22Rv1 (cell line): ENCODE results near the gene MEGF10.

Experiments
- H3K27ac ChIP-seq: fragments of 450-650 bp; 2 replicates; pipeline ENCODE4 v1.5.1; 2017
- CTCF ChIP-seq: fragments of 450-650 bp; IDR thresholded peaks from 2 replicates; pipeline ENCODE4 v1.5.1; 2017; ENCODE audit warnings: mild to moderate bottlenecking
- ZFX ChIP-seq: fragments of 450-650 bp; IDR thresholded peaks from 2 replicates; pipeline ENCODE4 v1.6.1; 2017; ENCODE audit warnings: antibody characterized with exemption, borderline replicate concordance

MEGF10 gene

GRCh38 chr5:127355337-127355736, 64.7 kb downstream of the MEGF10 start:
- TF ChIP-seq CTCF, result no peak
- TF ChIP-seq ZFX, result no peak

DNA sequence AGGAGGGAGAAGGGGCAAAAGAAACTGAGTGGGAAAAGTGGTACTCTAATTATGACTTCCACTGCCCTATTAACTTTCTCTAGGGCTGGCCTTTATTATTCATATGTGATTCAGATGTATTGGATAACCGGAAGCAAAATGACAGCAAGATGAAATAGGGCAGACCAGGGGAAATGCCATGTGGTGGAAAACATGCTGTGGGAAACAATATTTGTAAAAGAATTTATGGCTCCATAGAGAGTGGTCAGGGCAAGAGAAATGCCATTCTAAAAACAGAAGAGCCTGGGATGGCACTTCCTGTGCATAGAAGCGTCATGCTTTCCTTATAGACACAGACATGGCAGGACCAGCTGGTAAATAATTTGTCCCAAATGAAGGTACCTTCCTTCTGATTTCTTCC, 67.7 kb downstream of the MEGF10 start:
- no peak overlapping the region for H3K27ac ChIP-seq
- TF ChIP-seq CTCF (no peak), ZFX (no peak)

More at GRCh38 chr5:127355337-127355736, 64.7 kb downstream of the MEGF10 start:
- no peak overlapping the region for H3K27ac ChIP-seq

DNA sequence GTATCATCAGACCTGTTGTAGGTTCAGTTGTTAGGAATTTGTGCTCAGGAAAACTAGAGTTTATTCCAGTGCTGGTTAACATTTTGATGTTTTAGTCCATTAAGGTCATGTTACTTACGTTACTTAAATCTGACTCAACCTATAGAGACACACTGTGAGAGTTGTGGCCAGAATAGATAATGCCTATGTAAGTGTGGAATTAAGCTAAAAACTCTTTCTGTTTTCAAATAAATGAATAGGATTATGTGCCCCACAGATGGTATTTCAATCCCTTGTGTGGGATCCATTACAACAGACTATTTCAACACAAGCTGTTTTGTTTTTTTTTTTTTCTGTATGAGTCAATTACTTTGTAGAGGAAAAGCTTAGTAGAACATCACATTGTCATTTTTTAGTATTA, 68.1 kb downstream of the MEGF10 start:
- H3K27ac ChIP-seq, result no peak overlapping the region
- no peak for TF ChIP-seq ZFX
- TF ChIP-seq CTCF, result no peak

DNA sequence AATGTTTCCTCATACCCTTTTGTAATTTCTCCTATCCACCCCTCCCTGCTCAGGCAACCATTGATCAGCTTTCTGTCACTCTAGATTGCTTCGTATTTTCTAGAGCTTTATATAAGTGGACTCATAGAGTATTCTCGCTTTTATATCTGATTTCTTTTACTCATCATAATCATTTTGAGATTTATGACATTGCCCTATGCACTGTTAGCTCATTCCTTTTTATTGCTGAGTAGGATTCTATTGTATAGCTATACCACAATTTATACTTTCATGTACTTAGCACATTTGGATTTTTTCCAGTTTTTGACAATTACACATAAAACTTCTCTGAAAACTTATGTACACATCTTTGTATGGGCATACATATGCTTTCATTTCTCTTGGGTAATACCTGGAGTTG, 68.9 kb downstream of the MEGF10 start:
- no peak overlapping the region for H3K27ac ChIP-seq
- TF ChIP-seq ZFX (no peak), CTCF (no peak)

DNA sequence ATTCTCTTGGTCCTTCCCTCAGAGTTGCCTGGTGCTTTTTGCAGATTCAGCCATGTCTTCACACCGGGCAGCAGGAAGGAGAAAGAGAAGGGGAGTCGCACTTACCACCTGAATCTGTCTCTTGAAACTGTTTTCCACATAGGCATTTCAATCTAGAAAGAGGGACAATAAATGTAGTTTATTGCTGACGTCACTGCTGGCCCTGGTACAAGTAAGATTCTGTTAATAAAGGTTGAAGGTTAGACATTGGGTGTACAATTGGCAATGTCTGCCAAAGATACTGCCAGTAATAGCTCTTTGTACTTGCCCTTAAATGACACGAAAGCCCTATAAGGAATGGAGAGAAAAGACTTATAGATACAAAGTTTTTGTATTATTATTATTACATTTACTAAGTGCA, 72.8 kb downstream of the MEGF10 start:
- TF ChIP-seq CTCF (no peak), ZFX (no peak)
- no peak overlapping the region for H3K27ac ChIP-seq

DNA sequence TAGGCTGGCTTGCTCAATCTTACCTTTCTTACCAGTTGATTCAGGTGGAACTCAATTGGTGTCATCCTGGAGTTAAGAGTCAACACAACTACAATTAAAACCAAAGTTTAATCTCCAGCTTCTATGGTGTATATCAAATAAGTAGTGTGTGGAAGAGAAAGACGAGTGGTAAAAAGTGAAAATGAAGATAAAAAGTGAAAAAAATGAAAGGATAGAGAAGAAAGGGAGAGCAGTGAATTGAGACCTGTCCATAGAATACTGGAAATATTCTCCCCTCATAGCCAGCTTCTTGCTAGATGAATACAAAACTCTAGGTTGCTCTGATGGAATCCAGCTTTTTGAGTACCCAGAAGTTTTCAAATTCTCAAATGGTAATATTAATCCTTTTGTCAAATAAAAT, 76.4 kb downstream of the MEGF10 start:
- H3K27ac ChIP-seq, result no peak overlapping the region
- TF ChIP-seq ZFX (no peak), CTCF (no peak)

- TF ChIP-seq ZFX, result no peak
- no peak for TF ChIP-seq CTCF
Measured at GRCh38 chr5:127367946-127368465, 77.4 kb downstream of the MEGF10 start.

More at GRCh38 chr5:127367946-127368465, 77.4 kb downstream of the MEGF10 start:
- H3K27ac ChIP-seq, result no peak overlapping the region
